ENCODE measurements around the gene DROSHA.

DROSHA gene

GRCh38 chr5:31435730-31436129, 96.2 kb downstream of the DROSHA start:
- Mint-ChIP-seq H3K36me3 (peaks cover 42 to 57% of the 10 kb centered on the region in 2 donors), H3K4me3 (no peak overlapping the region), H3K4me1 (no peaks in the 10 kb centered on the region), H3K9me3 (no peaks in the 10 kb centered on the region), H3K27ac (no peak overlapping the region), H3K27me3 (no peaks in the 10 kb centered on the region)
- no peak for ATAC-seq (replicated peaks)
- DNase-seq, result no peak

GRCh38 chr5:31434898-31435297, 97.0 kb downstream of the DROSHA start:
- no peak overlapping the region for H3K27ac Mint-ChIP-seq
- H3K9me3 Mint-ChIP-seq, result no peaks in the 10 kb centered on the region
- H3K4me1 Mint-ChIP-seq, result no peaks in the 10 kb centered on the region
- no peaks in the 10 kb centered on the region for H3K27me3 Mint-ChIP-seq
- no peak overlapping the region for H3K4me3 Mint-ChIP-seq
- peaks cover 46 to 60% of the 10 kb centered on the region in 2 donors for H3K36me3 Mint-ChIP-seq
- DNase-seq (no peak), ATAC-seq (replicated peaks) (no peak)

- DNase-seq, result no peak
- ATAC-seq (replicated peaks), result no peak
- peaks cover 34 to 47% of the 10 kb centered on the region in 2 donors for H3K36me3 Mint-ChIP-seq
- H3K4me3 Mint-ChIP-seq, result no peak overlapping the region
- H3K27ac Mint-ChIP-seq, result no peak overlapping the region
- H3K9me3 Mint-ChIP-seq, result no peaks in the 10 kb centered on the region
- H3K4me1 Mint-ChIP-seq, result no peaks in the 10 kb centered on the region
- H3K27me3 Mint-ChIP-seq, result no peaks in the 10 kb centered on the region
Observed at GRCh38 chr5:31433229-31433628, 98.7 kb downstream of the DROSHA start.

- Mint-ChIP-seq H3K4me3 (no peak overlapping the region), H3K36me3 (peaks cover 38 to 49% of the 10 kb centered on the region in 2 donors), H3K9me3 (no peaks in the 10 kb centered on the region), H3K27me3 (no peaks in the 10 kb centered on the region), H3K27ac (no peak overlapping the region), H3K4me1 (no peaks in the 10 kb centered on the region)
- ATAC-seq (replicated peaks) (no peak), DNase-seq (no peak)
Observed at GRCh38 chr5:31427724-31428309, 104.1 kb downstream of the DROSHA start.

- H3K9me3 Mint-ChIP-seq, result no peaks in the 10 kb centered on the region
- H3K36me3 Mint-ChIP-seq, result peaks cover 42 to 51% of the 10 kb centered on the region in 2 donors
- no peak overlapping the region for H3K4me3 Mint-ChIP-seq
- ATAC-seq (replicated peaks), result no peak
- no peak overlapping the region for H3K27ac Mint-ChIP-seq
- no peak for DNase-seq
- no peaks in the 10 kb centered on the region for H3K4me1 Mint-ChIP-seq
- H3K27me3 Mint-ChIP-seq, result no peaks in the 10 kb centered on the region
Observed at GRCh38 chr5:31427013-31427723, 104.7 kb downstream of the DROSHA start.

- Mint-ChIP-seq H3K36me3 (peaks cover 26 to 52% of the 10 kb centered on the region in 2 donors), H3K9me3 (no peaks in the 10 kb centered on the region), H3K27ac (no peak overlapping the region)
Observed at GRCh38 chr5:31421806-31422586, 109.9 kb downstream of the DROSHA start.

GRCh38 chr5:31417512-31417911, 114.4 kb downstream of the DROSHA start:
- Mint-ChIP-seq H3K9me3 (no peaks in the 10 kb centered on the region), H3K27ac (no peak overlapping the region), H3K4me1 (peaks cover 2 to 6% of the 10 kb centered on the region in 2 donors), H3K4me3 (no peak overlapping the region), H3K36me3 (peaks cover 21 to 39% of the 10 kb centered on the region in 2 donors), H3K27me3 (no peaks in the 10 kb centered on the region)
- ATAC-seq (replicated peaks) (no peak), DNase-seq (no peak)

More at GRCh38 chr5:31421806-31422586, 109.9 kb downstream of the DROSHA start:
- Mint-ChIP-seq H3K27me3 (no peaks in the 10 kb centered on the region), H3K4me1 (no peaks in the 10 kb centered on the region), H3K4me3 (no peak overlapping the region)
- ATAC-seq (replicated peaks) (no peak), DNase-seq (no peak)

GRCh38 chr5:31416547-31416946, 115.3 kb downstream of the DROSHA start:
- DNase-seq (no peak), ATAC-seq (replicated peaks) (no peak)
- Mint-ChIP-seq H3K36me3 (peaks cover 20 to 38% of the 10 kb centered on the region in 2 donors), H3K27me3 (no peaks in the 10 kb centered on the region), H3K4me1 (peaks cover 2 to 6% of the 10 kb centered on the region in 2 donors), H3K4me3 (no peak overlapping the region), H3K9me3 (peaks cover 0 to 2% of the 10 kb centered on the region in 2 donors), H3K27ac (no peak overlapping the region)

- DNase-seq (no peak), ATAC-seq (replicated peaks) (no peak)
- peaks cover 20 to 33% of the 10 kb centered on the region in 2 donors for H3K36me3 Mint-ChIP-seq
- no peaks in the 10 kb centered on the region for H3K27me3 Mint-ChIP-seq
- H3K9me3 Mint-ChIP-seq, result peaks cover 0 to 2% of the 10 kb centered on the region in 2 donors
- peaks cover 2 to 6% of the 10 kb centered on the region in 2 donors for H3K4me1 Mint-ChIP-seq
- H3K4me3 Mint-ChIP-seq, result no peak overlapping the region
- no peak overlapping the region for H3K27ac Mint-ChIP-seq
Observed at GRCh38 chr5:31415960-31416359, 115.9 kb downstream of the DROSHA start.

- Mint-ChIP-seq H3K9me3 (peaks cover 0 to 2% of the 10 kb centered on the region in 2 donors), H3K27me3 (no peaks in the 10 kb centered on the region), H3K27ac (no peak overlapping the region), H3K36me3 (peaks cover 20 to 28% of the 10 kb centered on the region in 2 donors), H3K4me1 (peaks cover 2 to 6% of the 10 kb centered on the region in 2 donors), H3K4me3 (no peak overlapping the region)
- ATAC-seq (replicated peaks), result no peak
- DNase-seq, result no peak
Observed at GRCh38 chr5:31415009-31415923, 116.6 kb downstream of the DROSHA start.

GRCh38 chr5:31413030-31413812, 118.7 kb downstream of the DROSHA start:
- Mint-ChIP-seq H3K9me3 (peaks cover 0 to 2% of the 10 kb centered on the region in 2 donors), H3K36me3 (peaks cover 30 to 42% of the 10 kb centered on the region in 2 donors), H3K4me3 (no peak overlapping the region), H3K4me1 (peaks cover 2 to 6% of the 10 kb centered on the region in 2 donors), H3K27me3 (no peaks in the 10 kb centered on the region), H3K27ac (no peak overlapping the region)
- DNase-seq, result no peak
- no peak for ATAC-seq (replicated peaks)

- H3K27ac Mint-ChIP-seq, result no peak overlapping the region
- H3K27me3 Mint-ChIP-seq, result no peaks in the 10 kb centered on the region
Observed at GRCh38 chr5:31412324-31412723, 119.6 kb downstream of the DROSHA start.

GRCh38 chr5:31410089-31410488, 121.8 kb downstream of the DROSHA start:
- ATAC-seq (replicated peaks) (no peak), DNase-seq (no peak)
- H3K4me3 Mint-ChIP-seq, result no peak overlapping the region
- H3K36me3 Mint-ChIP-seq, result peaks cover 37 to 51% of the 10 kb centered on the region in 2 donors
- no peak overlapping the region for H3K27ac Mint-ChIP-seq
- peaks cover 2 to 6% of the 10 kb centered on the region in 2 donors for H3K4me1 Mint-ChIP-seq
- H3K9me3 Mint-ChIP-seq, result peaks cover 0 to 2% of the 10 kb centered on the region in 2 donors
- H3K27me3 Mint-ChIP-seq, result no peaks in the 10 kb centered on the region

More at GRCh38 chr5:31412324-31412723, 119.6 kb downstream of the DROSHA start:
- H3K36me3 Mint-ChIP-seq, result peaks cover 33 to 45% of the 10 kb centered on the region in 2 donors
- ATAC-seq (replicated peaks), result no peak
- peaks cover 2 to 6% of the 10 kb centered on the region in 2 donors for H3K4me1 Mint-ChIP-seq
- H3K9me3 Mint-ChIP-seq, result peaks cover 0 to 2% of the 10 kb centered on the region in 2 donors
- no peak overlapping the region for H3K4me3 Mint-ChIP-seq
- no peak for DNase-seq

Measured in stimulated activated naive B cell treated with anti-CD40 and anti-IgM and Interleukin-4, amounts not matched to agents 10 μg/mL and 1 μg/mL and 100 μg/mL, for 72 hours (primary cell).